GM10266 (cell line): ENCODE results near the gene FBXO27.

Experiments
- DNase-seq: peaks from one replicate; pipeline ENCODE4 v3.0.0; 2012; ENCODE audit errors: extremely low spot score
- TF ChIP-seq, protein P1 (sequence below): IDR thresholded peaks from 2 replicates; pipeline ENCODE4 v1.5.1; 2012; ENCODE audit warnings: mild to moderate bottlenecking, low read depth; ENCODE audit not compliant: control insufficient read depth, insufficient read depth; ENCODE audit errors: missing control alignments

FBXO27 gene

DNA sequence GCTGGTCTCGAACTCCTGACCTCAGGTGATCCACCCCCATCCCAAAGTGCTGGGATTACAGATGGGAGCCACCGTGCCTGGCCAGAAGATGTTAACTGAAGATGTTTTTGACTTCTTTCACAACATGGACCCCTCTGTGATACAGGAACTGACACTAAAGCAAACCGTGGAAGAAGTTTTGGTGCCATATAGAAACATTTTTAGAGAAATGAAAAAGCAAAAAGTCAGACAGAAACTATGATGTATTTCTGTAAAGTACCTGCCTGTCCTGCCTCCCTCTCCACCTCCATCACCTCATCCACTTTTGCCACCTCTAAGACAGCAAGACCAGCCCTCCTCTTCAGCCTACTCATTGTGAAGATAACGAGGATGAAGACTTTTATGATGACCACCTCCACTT is 11.3 kb downstream of the FBXO27 start:
- DNase-seq: peak; percentile 35
- TF ChIP-seq, protein P1, sequence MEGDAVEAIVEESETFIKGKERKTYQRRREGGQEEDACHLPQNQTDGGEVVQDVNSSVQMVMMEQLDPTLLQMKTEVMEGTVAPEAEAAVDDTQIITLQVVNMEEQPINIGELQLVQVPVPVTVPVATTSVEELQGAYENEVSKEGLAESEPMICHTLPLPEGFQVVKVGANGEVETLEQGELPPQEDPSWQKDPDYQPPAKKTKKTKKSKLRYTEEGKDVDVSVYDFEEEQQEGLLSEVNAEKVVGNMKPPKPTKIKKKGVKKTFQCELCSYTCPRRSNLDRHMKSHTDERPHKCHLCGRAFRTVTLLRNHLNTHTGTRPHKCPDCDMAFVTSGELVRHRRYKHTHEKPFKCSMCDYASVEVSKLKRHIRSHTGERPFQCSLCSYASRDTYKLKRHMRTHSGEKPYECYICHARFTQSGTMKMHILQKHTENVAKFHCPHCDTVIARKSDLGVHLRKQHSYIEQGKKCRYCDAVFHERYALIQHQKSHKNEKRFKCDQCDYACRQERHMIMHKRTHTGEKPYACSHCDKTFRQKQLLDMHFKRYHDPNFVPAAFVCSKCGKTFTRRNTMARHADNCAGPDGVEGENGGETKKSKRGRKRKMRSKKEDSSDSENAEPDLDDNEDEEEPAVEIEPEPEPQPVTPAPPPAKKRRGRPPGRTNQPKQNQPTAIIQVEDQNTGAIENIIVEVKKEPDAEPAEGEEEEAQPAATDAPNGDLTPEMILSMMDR: no peak

DNA sequence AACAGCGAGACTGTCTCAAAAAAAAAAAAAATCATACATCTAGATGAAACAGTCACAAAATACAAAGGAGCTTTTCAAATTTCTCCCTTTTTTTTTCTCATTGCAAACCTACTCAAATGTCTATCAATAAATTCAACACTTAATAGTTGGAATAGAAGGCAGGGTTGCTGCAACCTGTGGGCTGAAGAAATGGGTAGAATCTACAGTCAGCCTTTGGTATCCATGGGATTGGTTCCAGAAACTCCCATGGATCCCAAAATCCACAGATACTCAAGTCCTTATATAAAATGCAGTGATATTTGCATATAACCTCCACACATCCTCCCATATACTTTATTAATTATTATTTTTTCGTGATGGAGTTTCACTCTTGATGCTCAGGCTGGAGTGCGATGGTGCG is 14.7 kb downstream of the FBXO27 start:
- TF ChIP-seq, protein P1: no peak
- DNase-seq: no peak

DNA sequence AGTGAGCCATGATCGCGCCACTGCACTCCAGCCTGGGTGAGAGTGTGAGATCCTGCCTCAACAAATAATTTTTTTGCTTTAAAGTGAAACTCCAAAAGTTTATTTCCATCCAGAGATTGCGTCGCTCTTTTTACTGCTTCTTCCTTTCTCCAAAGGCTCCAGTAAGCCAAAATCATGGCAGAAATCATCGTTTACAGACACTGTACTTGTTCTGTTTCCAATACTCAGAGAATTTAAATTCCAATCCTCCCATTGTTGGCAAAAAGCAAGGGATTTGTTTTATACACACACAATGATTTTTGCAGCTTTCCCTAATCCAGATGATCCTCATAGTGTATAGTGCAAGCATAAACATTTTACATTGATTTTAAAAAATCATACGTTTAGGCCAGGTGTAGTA is 15.3 kb downstream of the FBXO27 start:
- no peak for DNase-seq
- TF ChIP-seq, protein P1: no peak

DNA sequence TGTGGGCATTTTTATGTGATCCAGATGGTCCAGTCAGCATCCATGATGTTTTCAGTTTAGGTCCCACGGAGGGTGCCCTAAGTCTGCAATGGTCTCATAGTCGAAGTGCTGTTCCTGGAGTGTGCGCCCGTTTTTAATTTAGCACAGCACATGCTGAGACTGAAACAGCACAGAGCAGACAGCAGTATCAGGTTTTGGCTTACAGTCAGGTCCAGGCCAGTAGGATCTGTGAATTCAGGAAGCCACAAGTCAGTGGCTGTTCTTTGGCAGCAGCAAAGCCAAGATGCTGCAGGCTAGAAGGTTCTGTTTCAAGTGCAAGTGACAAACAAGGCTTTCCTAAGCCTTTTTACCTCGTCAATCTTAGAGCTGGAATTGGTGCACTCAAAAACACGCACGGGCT is 18.3 kb downstream of the FBXO27 start:
- TF ChIP-seq, protein P1: no peak
- DNase-seq: no peak

DNA sequence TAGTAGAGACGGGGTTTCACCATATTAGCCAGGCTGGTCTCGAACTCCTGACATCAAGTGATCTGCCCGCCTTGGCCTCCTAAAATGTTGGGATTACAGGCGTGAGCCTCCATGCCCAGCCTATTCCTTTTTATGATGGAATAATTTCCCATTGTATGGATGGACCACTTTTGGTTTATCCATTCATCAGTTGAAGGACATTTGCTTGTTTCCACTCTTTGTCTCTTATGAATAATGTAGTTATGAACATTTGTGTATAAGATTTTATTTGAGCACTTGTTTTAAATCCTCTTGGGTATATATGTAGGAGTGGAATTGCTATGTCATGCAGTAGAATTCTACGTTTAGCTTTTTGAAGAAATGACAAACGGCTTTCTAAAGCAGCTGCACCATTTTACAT is 23.3 kb downstream of the FBXO27 start:
- no peak for DNase-seq
- TF ChIP-seq, protein P1: no peak

DNA sequence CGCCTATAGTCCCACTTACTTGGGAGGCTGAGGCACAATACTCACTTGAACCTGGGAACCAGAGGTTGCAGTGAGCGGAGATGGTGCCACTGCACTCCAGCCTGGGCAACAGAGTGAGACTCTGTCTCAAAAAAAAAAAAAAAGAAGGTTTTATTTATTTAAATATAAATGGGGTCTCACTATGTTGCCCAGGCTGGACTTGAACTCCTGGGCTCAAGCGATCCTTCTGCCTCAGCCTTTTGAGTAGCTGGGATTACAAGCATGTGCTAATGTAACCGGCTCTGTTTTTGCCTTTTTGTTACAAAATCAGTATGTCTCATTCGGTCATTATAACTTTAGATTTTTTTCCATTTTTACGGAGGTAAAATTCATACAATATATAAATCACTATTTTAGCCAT is 24.2 kb downstream of the FBXO27 start:
- DNase-seq: no peak
- TF ChIP-seq, protein P1: no peak

DNA sequence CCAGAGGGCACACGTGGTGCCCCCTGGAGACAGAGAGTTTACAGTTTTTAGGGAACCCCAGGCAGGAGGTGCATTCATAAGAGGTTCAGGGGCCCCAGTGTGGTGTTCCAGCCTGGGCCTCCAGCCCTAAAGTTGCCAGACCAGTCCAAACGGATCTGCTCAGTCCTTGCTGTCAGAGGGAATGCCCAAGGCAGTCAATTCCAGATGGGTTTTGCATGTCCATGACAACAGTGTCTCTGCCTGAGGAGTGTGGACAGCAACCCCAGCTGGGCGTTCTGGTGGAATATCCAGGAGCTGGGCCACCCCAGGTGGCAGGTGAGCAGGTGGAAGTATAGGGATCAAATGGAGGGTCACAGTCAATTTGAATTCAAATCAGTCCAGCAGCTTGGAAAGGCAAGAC is 25.3 kb downstream of the FBXO27 start:
- DNase-seq: no peak
- TF ChIP-seq, protein P1: no peak
